Upper lobe of left lung (tissue), 4 donors: ENCODE results near the gene DENND2C.

Experiments
- EP300 ChIP-seq, 4 donors: sonication (generic); formaldehyde crosslinking; IDR thresholded peaks; one replicate each; pipeline ENCODE4 v1.5.1; 2017; ENCODE audit warnings: antibody characterized with exemption in 4 of 4, control low read depth in 2 of 4
- POLR2AphosphoS5 ChIP-seq, 2 donors: sonication (generic); formaldehyde crosslinking; IDR thresholded peaks; one replicate each; pipeline ENCODE4 v1.5.1; 2017; ENCODE audit warnings: antibody characterized with exemption in 2 of 2
- TF ChIP-seq, protein P1 (sequence below), 6 experiments: fragments of 450-650 bp in 4 of 6; fragments of 200-600 bp in 2 of 6; sonication (generic) in 2 of 6; IDR thresholded peaks; one replicate each; pipeline ENCODE4 v1.5.1; 2016 to 2019; ENCODE audit warnings: antibody characterized with exemption in 6 of 6

DNA sequence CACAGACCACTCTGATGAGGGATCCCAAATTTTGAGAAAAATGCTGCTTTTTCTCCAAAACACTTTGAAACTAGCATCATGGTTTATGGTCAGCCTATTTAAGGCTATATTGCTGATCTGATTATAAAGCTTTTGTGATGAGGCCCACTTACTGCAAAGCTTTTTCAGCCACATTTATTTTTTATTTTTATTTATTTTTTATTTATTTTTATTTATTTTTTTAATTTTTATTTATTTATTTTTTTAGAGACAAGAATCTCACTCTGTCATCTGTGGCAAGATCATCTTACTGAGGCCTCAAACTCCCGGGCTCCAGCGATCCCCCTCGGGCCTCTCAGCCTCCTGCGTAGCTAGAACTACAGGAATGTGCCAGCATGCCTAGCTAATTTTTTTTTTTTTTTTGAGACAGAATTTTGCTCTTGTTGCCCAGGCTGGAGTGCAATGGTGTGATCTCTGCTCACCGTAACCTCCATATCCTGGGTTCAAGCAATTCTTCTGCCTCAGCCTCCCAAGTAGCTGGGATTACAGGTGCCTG lies 83.3 kb downstream of the DENND2C start:
- TF ChIP-seq, protein P1, sequence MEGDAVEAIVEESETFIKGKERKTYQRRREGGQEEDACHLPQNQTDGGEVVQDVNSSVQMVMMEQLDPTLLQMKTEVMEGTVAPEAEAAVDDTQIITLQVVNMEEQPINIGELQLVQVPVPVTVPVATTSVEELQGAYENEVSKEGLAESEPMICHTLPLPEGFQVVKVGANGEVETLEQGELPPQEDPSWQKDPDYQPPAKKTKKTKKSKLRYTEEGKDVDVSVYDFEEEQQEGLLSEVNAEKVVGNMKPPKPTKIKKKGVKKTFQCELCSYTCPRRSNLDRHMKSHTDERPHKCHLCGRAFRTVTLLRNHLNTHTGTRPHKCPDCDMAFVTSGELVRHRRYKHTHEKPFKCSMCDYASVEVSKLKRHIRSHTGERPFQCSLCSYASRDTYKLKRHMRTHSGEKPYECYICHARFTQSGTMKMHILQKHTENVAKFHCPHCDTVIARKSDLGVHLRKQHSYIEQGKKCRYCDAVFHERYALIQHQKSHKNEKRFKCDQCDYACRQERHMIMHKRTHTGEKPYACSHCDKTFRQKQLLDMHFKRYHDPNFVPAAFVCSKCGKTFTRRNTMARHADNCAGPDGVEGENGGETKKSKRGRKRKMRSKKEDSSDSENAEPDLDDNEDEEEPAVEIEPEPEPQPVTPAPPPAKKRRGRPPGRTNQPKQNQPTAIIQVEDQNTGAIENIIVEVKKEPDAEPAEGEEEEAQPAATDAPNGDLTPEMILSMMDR (IDR thresholded peaks at IDR 0.05): no peak
- TF ChIP-seq EP300 (IDR thresholded peaks at IDR 0.05): no peak
- TF ChIP-seq POLR2AphosphoS5 (IDR thresholded peaks at IDR 0.05): no peak
